GM12872 (cell line): ENCODE data around the gene EPS8.

Experiments
- CTCF ChIP-seq: IDR thresholded peaks from 3 replicates; pipeline ENCODE4 v1.5.1; 2011; ENCODE audit warnings: low read depth, mild to moderate bottlenecking, low read length, moderate library complexity; ENCODE audit not compliant: insufficient read depth

Gene EPS8

GRCh38 chr12:15648558-15648957 is 140.6 kb downstream of the EPS8 start:
- no peak for TF ChIP-seq CTCF

DNA sequence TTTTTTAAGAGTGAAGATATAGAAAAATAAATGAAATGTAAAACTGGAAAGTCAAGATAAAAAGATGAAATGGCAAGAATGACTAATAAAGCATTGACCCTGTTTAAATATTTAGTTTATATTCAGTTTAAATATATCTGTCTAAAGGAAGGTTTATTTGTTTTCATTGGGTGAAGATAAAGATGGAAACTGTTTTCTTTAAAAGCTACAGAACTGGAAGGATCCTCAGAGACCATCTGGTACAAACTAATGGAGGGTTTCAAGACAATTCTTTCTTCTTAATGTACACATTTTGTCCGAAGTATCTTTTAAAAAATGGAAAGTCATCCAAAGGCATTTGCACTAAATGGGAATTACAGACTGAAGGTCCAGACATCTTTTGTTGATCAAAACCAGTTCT is 142.6 kb downstream of the EPS8 start:
- no peak for TF ChIP-seq CTCF

DNA sequence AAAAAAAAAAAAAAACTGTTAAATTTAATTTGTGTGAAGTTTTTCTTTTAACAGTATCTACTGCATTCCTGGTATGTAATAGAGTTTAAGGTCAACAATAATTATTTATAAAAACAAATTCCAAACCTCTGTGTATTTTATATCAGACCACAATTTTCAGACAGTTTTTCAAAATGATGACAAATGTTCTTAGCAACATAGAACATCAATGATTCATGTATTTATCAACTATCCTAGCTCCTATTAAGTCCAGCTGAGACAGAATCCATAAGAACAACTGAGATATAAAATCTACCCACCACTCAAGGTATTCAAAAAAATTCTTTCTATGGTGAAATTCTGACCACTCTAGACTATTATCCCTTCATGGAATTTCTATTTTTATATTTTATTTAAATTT is 144.5 kb downstream of the EPS8 start:
- no peak for TF ChIP-seq CTCF

DNA sequence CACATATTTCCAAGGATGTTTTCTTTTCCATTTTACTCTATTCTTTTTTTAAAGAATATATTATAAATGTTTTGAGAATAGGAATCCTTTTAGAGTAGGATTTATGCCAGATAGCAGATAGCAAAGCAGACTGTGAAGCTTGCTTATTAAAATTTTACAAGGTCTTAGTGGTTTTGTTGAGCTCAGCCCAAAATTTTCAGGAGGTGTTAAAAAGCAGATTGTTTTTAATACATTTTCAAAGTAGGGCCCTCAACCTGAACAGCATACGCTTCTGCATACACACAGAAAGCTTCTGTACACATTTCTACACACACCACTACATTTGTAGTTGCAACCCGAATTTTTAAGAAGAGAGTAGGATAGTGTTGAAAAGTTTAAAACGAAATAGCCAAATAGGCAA is 151.0 kb downstream of the EPS8 start:
- no peak for TF ChIP-seq CTCF

GRCh38 chr12:15636060-15636890 is 152.9 kb downstream of the EPS8 start:
- TF ChIP-seq CTCF = no peak

DNA sequence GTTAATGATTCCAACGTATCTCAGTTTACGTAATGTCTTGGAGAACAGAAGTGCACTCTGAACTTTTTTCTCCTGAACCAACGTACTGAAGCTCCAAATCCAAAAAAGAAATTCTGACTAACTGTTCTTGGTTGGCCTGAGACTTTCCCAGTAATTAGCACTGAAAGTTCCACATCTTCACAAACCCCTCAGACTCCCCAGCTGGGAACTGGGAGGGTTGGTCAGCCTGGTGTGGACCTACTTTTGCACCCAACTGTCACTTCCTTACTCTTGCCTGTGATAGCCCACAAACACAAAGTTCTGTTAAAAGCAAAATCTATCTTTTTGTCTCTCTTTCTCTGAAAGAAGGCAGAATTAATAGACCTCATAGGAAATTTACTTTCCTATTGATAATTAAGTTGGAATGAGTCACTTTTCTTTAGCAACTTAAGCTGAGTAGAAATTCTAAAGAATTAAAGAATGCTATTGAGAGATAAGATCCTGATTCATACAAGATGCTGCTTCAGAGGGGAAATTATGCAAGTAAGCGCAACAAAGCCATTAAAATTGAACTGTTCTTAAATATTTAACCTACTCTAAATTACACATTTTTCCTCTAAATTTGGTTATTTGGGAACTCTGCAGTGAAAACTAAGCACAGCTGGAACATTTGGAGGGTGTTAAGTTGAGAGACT is 155.0 kb downstream of the EPS8 start:
- no peak for TF ChIP-seq CTCF

DNA sequence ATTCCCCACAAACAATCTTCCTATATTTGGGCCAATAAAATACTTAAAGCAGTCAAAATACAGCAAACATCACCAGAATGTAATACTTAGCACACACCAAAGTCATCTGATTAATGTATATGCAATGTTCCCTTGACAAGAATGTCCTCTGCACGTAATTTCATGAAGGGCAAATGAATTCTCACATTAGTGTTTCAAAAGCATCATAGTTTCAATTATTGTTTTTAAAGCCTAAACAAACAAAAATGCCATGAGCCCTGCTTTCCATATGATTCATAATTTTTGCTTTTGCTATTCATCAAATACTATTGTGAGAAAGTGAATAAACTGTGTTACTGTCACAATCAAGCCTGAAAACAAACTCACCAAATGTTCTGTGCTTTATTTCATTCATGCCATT is 156.0 kb downstream of the EPS8 start:
- TF ChIP-seq CTCF = no peak
